OCI-LY3 (cell line): ENCODE measurements around the gene COL16A1.

Experiments
- CTCF ChIP-seq: fragments of 200-600, 300-600 bp; sonication (generic); IDR thresholded peaks from 2 replicates; pipeline ENCODE4 v1.5.1; 2014; ENCODE audit warnings: antibody characterized with exemption, low read length, low read depth
- EZH2phosphoT487 ChIP-seq: fragments of 200-600 bp; shearing (Covaris generic); IDR thresholded peaks from 2 replicates; pipeline ENCODE4 v1.6.1; 2018; ENCODE audit warnings: antibody characterized with exemption, mixed run types, low read depth

- TF ChIP-seq CTCF (no peak), EZH2phosphoT487 (no peak)
These were observed 24.1 kb downstream of the COL16A1 start for GRCh38 chr1:31679676-31680230.
